IPS DF 19.7 (cell line): ENCODE data around the gene PTGDR.

Experiments used
- DNase-seq: peaks from one replicate; pipeline ENCODE4 v3.0.0-alpha.2; 2013; ENCODE audit warnings: low read depth, low spot score

Gene PTGDR, protein sequence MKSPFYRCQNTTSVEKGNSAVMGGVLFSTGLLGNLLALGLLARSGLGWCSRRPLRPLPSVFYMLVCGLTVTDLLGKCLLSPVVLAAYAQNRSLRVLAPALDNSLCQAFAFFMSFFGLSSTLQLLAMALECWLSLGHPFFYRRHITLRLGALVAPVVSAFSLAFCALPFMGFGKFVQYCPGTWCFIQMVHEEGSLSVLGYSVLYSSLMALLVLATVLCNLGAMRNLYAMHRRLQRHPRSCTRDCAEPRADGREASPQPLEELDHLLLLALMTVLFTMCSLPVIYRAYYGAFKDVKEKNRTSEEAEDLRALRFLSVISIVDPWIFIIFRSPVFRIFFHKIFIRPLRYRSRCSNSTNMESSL

DNA sequence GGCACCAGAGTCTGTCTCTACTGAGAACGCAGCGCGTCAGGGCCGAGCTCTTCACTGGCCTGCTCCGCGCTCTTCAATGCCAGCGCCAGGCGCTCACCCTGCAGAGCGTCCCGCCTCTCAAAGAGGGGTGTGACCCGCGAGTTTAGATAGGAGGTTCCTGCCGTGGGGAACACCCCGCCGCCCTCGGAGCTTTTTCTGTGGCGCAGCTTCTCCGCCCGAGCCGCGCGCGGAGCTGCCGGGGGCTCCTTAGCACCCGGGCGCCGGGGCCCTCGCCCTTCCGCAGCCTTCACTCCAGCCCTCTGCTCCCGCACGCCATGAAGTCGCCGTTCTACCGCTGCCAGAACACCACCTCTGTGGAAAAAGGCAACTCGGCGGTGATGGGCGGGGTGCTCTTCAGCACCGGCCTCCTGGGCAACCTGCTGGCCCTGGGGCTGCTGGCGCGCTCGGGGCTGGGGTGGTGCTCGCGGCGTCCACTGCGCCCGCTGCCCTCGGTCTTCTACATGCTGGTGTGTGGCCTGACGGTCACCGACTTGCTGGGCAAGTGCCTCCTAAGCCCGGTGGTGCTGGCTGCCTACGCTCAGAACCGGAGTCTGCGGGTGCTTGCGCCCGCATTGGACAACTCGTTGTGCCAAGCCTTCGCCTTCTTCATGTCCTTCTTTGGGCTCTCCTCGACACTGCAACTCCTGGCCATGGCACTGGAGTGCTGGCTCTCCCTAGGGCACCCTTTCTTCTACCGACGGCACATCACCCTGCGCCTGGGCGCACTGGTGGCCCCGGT is at the start of gene PTGDR:
Gene PTGDR (plus strand): TSS at position 198 of the 778 bp plus-strand sequence. CDS start 117 bp downstream, at position 315.
- no peak for DNase-seq

DNA sequence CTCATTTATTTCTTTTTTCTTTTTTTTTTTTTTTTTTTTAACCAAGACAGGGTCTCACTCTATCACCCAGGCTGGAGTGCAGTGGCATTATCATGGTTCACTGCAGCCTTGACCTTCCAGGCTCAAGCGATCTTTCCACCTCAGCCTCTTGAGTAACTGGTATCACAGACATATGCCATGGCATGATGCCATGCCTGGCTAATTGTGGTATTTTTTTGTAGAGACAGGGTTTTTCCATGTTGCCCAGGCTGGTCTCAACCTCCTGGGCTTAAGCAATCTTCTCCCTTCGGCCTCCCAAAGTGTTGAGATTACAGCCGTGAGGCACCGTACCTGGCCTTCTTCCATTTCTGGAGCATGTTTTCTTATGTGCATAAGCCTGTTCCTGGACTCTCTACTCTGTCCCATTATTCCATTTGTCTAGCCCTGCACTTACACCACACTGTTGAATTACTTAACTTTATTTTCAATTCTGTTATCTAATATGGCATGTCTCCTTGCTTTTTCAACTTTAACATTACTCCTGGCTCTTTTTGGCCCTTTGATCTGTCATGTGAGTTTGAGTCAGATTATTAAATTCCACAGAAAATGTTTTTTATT is 47.9 kb upstream of the PTGDR start:
- no peak for DNase-seq

GRCh38 chr14:52220924-52221811 is 46.3 kb upstream of the PTGDR start:
- no peak for DNase-seq

DNA sequence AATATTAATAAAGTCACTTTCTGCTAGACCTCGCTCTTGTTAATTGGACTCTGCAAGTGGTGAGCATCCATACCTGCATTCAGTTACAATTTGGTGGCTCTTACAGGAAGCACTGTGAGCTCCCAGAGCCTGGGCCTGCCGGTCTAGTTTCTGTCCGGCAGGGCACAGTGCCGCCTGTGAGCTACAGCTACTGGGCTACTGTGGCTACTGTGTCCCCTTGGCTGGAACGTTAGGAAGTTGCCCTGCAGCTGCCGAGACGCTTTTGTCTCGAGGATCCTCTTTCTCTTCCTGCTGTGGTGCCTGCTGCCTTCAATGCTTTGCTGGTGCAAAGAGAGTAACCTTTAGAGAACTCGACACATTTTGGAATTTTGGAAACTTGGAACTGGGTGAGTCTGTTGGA is 44.6 kb upstream of the PTGDR start:
- no peak for DNase-seq

DNA sequence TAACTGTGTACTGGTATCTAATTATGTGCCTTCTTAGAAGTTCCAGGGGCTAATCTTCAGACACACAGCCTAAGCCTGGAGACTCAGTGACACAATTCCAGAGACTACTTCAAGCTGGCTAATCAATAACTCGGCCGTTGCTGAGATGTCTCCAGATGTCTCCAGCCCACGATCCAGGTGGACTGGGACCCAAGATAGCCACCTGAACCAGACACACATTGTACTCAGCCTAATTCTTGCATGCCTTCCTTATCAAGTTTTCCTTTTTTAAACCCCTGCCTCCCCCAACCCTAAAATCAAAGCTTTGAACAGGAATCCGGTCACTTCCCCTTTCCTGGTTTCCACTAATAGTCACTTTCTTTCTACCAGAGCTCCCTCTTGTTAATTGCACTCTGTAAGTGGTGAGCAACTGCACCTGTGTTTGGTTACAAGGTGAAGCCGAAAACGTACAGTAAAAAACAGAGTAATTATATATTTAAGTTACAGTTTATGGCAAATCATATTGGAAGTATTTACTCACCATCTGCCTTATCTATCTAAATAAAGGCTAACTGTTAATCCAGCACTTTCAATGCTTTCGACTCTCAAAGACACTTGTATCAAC is 39.8 kb upstream of the PTGDR start:
- no peak for DNase-seq

DNA sequence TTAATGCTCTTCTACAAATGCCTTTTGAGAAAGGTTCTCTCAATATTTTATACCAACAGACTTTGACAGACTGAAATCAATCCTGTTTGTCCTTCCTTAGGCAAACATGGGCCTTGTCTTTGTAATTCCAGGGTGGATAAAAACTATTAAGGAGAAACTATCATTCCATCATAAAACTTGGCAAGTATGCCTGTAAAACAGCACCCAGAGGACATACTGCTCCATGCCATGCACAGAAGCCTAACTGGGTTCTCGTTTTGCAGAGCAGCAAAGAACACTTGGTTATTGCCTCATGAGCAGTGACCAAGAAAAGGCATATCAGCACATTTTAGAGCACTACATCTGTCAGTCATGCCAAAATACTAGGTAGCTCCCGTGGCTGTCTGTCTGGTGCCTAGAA is 33.8 kb upstream of the PTGDR start:
- DNase-seq = no peak

DNA sequence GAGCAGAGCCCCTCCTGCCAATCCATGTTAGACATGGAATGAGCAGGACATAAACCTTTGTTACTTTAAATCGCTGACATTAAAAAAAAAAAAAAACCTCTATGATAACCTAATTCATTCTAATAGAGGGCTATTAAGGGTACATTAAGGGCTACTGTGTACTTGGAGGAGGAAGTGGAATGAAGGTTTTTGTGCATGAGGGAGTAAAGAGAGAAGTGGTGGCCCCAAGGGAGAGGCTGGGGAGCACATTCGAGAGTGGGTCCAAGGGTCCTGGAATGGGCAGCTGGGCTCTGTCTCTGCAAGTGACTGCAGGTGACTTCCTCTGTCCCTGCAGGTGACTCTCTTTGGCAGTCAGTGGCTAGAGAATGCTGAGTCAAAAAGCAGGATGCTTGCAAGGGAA is 32.1 kb upstream of the PTGDR start:
- no peak for DNase-seq

- no peak for DNase-seq
These were observed 31.5 kb upstream of the PTGDR start for GRCh38 chr14:52235866-52236510.

DNA sequence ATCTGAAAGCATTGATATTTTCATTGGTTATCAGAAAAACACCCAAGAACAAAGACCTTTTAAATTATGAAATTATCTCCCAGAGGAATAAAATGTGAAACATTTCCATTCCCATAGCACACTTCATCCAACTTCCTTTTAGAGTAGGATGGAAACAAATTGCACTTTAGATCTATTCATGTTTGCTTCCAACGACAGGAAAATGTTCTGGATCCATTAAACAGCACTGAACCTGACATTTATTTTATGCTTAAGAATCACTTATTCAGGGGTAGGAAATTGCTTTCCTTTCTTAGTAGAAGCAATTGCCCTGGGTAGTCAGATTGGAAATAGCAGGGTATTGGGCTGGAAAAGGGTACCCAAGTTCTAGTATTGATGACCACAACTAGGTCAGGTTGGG is 28.8 kb upstream of the PTGDR start:
- no peak for DNase-seq

DNA sequence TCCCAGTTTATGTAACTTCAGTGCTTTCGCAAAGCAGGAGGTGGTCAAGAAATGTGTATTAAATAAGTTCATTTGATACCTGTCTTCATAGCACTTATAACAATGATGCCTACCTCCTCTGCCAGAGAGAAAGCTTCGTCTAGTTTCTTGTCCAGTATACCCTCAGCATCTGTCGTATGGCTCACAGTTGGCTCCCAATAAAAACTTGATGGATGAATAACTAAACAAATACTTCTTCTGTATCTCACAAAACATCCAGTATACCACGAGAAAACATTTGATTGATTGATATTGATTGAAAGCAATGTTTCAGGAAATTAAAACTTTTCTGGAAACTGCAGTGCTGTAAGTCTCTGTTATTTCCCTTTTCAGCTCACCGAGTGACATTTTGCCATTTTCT is 26.9 kb upstream of the PTGDR start:
- no peak for DNase-seq

DNA sequence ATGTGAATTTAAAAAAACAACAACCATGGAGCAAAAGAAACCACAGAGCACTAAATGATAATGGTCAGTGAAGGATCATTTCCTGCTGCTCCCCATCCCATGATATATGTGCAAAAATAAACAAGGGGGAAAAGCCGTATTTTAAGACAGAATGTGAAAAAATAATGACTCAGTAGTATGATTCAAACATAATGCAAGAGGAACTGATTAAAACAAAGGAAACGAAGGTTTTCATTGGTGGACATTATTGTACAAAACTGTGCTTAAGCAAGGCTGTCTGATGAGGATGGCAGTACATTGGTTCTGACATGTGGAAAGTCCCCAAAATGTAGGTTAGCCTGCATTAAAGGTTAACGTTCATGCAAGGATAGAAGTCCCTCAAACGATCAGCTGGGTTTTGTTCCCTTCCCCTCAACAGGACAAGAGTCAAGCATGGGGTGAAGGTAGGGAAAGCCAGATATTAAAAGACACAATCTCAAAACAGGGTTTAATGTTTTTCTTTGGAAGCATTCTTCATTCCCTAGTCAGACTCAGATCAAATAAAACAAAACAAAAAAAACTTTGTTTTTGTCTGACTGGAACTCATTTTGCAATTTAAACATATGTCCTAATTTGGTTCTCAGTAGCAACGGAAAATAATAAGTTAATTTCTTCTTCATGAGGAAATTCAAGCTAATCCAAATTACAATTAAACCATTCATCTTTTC is 26.3 kb upstream of the PTGDR start:
- no peak for DNase-seq

DNA sequence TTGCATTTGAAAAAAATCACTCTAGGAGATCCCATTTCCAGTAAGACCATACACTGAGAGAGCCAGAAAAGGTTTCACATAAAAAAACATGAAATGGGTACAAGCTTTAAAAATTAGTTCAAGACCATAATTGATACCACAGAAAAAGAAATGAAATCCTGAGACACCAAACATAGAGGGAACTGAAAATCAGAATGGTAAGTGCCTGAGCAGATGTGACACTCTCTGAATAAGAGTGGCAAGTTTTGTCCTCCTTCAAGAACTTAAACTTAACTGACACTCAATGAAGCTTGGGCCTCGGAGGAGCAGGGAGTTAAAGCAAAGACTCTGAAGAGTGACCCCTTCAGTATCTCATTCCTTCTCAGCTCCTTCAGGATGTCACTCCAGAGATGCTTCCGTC is 23.2 kb upstream of the PTGDR start:
- no peak for DNase-seq

- DNase-seq = no peak
These were observed 22.5 kb upstream of the PTGDR start for GRCh38 chr14:52244997-52245396.

GRCh38 chr14:52248057-52248456 is 19.4 kb upstream of the PTGDR start:
- DNase-seq = no peak

DNA sequence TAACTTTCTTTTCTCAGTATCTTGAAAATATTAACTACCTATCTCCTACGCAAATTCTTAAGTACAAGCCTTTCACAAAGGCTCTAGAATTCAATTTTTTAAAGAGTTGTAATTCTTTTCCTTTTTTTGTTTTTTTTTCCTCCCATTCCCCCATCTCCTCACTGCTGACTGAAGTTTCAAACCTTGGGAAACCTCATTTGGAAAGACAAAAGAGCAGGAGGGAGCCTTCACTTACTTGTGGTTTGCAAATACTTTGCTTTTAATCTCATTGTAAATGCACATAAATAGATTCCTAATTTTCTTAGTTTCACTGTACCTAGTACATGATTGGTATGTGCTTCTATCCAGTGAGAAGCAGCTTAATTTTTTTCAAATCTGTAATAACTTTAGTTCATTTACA is 15.8 kb upstream of the PTGDR start:
- DNase-seq = no peak

- no peak for DNase-seq
These were observed 14.0 kb upstream of the PTGDR start for GRCh38 chr14:52253503-52253902.

GRCh38 chr14:52254086-52254485 is 13.4 kb upstream of the PTGDR start:
- DNase-seq = no peak

DNA sequence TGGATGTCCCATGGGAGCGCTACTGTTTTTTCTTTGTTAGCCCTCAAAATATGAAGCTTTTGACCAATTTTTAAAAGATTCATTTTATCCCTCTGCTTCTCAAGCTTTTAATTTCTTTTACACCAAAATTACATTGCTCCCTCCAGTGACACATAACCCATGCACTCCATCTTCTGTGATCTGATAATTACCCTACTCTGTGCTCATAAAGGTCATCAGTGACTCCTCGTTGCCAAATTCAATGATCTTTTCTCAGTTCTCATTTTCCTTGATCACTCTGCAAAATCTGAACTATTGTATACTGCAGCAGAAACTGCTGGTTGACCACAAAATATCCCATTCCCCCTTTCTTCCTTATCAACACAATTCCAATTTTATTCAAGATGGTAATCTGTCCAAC is 8.7 kb upstream of the PTGDR start:
- no peak for DNase-seq

DNA sequence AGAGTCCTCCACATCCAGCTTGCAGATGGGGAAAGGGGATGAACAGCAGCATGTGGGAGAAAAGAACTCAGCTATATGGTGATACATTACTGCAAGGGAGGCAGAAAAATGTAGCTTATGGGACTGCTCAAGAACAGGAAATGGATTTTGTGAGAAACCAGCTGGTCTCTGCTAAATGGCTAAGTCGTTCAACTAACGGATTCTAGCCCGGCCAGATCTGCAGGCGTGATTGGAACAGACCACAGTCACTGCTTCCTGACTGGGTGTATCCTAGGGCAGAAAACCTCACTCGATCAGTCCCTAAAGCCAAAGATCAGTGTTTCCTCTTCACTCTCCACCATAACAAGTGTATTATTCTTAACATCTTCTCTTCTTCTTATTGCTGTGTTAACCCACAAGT is 8.1 kb upstream of the PTGDR start:
- no peak for DNase-seq

DNA sequence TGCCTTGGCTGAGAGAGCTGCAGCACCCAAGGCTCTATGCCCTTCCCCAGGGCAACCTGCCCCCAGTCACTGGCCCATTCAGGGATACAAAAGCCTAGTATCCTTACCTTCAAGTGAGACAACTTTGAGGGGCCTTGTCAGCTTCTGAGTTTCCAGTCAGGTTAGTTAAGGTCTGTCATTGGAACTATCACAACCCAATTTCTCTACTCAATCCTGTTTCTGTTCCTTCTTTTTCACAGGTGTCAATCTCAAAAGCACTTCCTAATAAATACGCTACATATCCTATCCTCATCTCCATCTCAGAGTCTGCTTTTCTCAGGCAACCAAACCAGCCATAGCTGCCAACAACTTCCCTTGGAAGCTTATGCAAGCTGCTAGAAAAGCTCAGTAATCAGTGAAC is 4.9 kb upstream of the PTGDR start:
- DNase-seq = no peak
